HL-60 (cell line): ENCODE data around the gene DGKI.

Experiments
- CTCF ChIP-seq: IDR thresholded peaks from one replicate; pipeline ENCODE4 v1.5.1; 2011; ENCODE audit warnings: low read length, control low read depth, inconsistent platforms; ENCODE audit not compliant: insufficient read depth
- POLR2AphosphoS5 ChIP-seq: IDR thresholded peaks from 2 replicates; pipeline ENCODE4 v1.6.1; 2012; ENCODE audit warnings: low read depth
- REST ChIP-seq: IDR thresholded peaks from 2 replicates; pipeline ENCODE4 v1.6.1; 2012; ENCODE audit warnings: low read depth; ENCODE audit not compliant: insufficient replicate concordance
- SPI1 ChIP-seq: IDR thresholded peaks from 2 replicates; pipeline ENCODE4 v1.6.1; 2012; ENCODE audit warnings: low read depth, mild to moderate bottlenecking, borderline replicate concordance

- no peak for TF ChIP-seq CTCF
- no peak for TF ChIP-seq REST
- no peak for TF ChIP-seq POLR2AphosphoS5
- no peak for TF ChIP-seq SPI1
These were observed 503.4 kb downstream of the DGKI start, which contains the start of gene PTN for GRCh38 chr7:137343281-137343841.
